ENCODE results near the gene DENND6B. TPM values are rescaled to one million over a fixed set of nuclear protein-coding genes. Genes with fewer than 3 reads are reported as not detected.

DENND6B gene
- polyA plus RNA-seq, 1 donor from 2014 or later, result 51.0 TPM

- Histone ChIP-seq H4K20me1 (ENCODE audit: insufficient read depth) (peaks cover 9% of the 10 kb centered on the region), H3K9me2 (ENCODE audit: insufficient read depth, low read length) (no peaks in the 10 kb centered on the region), H3K27ac (ENCODE audit: low read length) (no peak overlapping the region), H3K9ac (ENCODE audit: low read length) (no peak overlapping the region), H3K27me3 (ENCODE audit: insufficient read depth, low read depth, low read length) (no peaks in the 10 kb centered on the region), H3K9me3 (ENCODE audit: low read length) (no peaks in the 10 kb centered on the region), H3K79me2 (replicated peaks; ENCODE audit: insufficient read depth, low read length) (peaks cover 13% of the 10 kb centered on the region), H2AFZ (ENCODE audit: low read depth, low read length) (no peak overlapping the region), H3K4me2 (ENCODE audit: low read length) (no peak overlapping the region), H3K36me3 (ENCODE audit: insufficient read depth, low read length) (no peaks in the 10 kb centered on the region), H3F3A (ENCODE audit: insufficient read depth, low read length, poor library complexity, severe bottlenecking) (no peaks in the 10 kb centered on the region), H3K4me3 (ENCODE audit: low read length) (no peak overlapping the region)
- TF ChIP-seq EZH2 (IDR thresholded peaks at IDR 0.05; ENCODE audit: borderline replicate concordance, insufficient read depth, low read length, poor library complexity, severe bottlenecking) (no peak), EP300 (conservative IDR thresholded peaks at IDR 0.05; ENCODE audit: poor library complexity, severe bottlenecking) (no peak), TAF1 (IDR thresholded peaks at IDR 0.05; ENCODE audit: low read depth) (no peak), SMC3 (conservative IDR thresholded peaks at IDR 0.05; ENCODE audit: poor library complexity) (no peak), MXI1 (conservative IDR thresholded peaks at IDR 0.05; ENCODE audit: poor library complexity, severe bottlenecking) (no peak), REST (IDR thresholded peaks at IDR 0.05; ENCODE audit: borderline replicate concordance) (no peak), RAD21 (conservative IDR thresholded peaks at IDR 0.05) (no peak), CTCF (IDR thresholded peaks at IDR 0.05; ENCODE audit: poor library complexity, severe bottlenecking) (no peak), POLR2AphosphoS5 (IDR thresholded peaks at IDR 0.05) (no peak)
These were observed 36.7 kb downstream of the DENND6B start for GRCh38 chr22:50289942-50290630.

- Histone ChIP-seq H3K9me2 (ENCODE audit: insufficient read depth, low read length) (no peaks in the 10 kb centered on the region), H2AFZ (ENCODE audit: low read depth, low read length) (no peak overlapping the region), H3K27me3 (ENCODE audit: insufficient read depth, low read depth, low read length) (no peaks in the 10 kb centered on the region), H3K9ac (ENCODE audit: low read length) (no peak overlapping the region), H3K9me3 (ENCODE audit: low read length) (no peaks in the 10 kb centered on the region), H3K4me2 (ENCODE audit: low read length) (no peak overlapping the region), H3K4me3 (ENCODE audit: low read length) (no peak overlapping the region), H3F3A (ENCODE audit: insufficient read depth, low read length, poor library complexity, severe bottlenecking) (no peaks in the 10 kb centered on the region), H4K20me1 (ENCODE audit: insufficient read depth) (peaks cover 9% of the 10 kb centered on the region), H3K79me2 (replicated peaks; ENCODE audit: insufficient read depth, low read length) (peaks cover 13% of the 10 kb centered on the region), H3K27ac (ENCODE audit: low read length) (no peak overlapping the region), H3K36me3 (ENCODE audit: insufficient read depth, low read length) (no peaks in the 10 kb centered on the region)
- TF ChIP-seq REST (IDR thresholded peaks at IDR 0.05; ENCODE audit: borderline replicate concordance) (no peak), TAF1 (IDR thresholded peaks at IDR 0.05; ENCODE audit: low read depth) (no peak), EZH2 (IDR thresholded peaks at IDR 0.05; ENCODE audit: borderline replicate concordance, insufficient read depth, low read length, poor library complexity, severe bottlenecking) (no peak), CTCF (IDR thresholded peaks at IDR 0.05; ENCODE audit: poor library complexity, severe bottlenecking) (no peak), RAD21 (conservative IDR thresholded peaks at IDR 0.05) (no peak), POLR2AphosphoS5 (IDR thresholded peaks at IDR 0.05) (no peak), MXI1 (conservative IDR thresholded peaks at IDR 0.05; ENCODE audit: poor library complexity, severe bottlenecking) (no peak), SMC3 (conservative IDR thresholded peaks at IDR 0.05; ENCODE audit: poor library complexity) (no peak), EP300 (conservative IDR thresholded peaks at IDR 0.05; ENCODE audit: poor library complexity, severe bottlenecking) (no peak)
These were observed 37.5 kb downstream of the DENND6B start for GRCh38 chr22:50289151-50289941.
